Gastrocnemius medialis (tissue), 4 donors: Measurements from ENCODE around the gene IDH3A. TPM values are rescaled to one million over a fixed set of nuclear protein-coding genes. Genes with fewer than 3 reads are reported as not detected.

Experiments used
- ATAC-seq, 2 donors: fragments of 150-250 bp; one replicate each; pipeline ENCODE4 v1.9.1; 2016
- DNase-seq, 2 donors: peaks; one replicate each; pipeline ENCODE4 v3.0.0-alpha.2; 2019
- H3K27ac ChIP-seq, 4 donors: fragments of 200-600 bp; sonication (generic); 1 replicate in 1 of 4; 2 replicates in 3 of 4; pipeline ENCODE4 v1.5.1; 2016 to 2018; ENCODE audit warnings: mild to moderate bottlenecking in 2 of 4, moderate library complexity in 1 of 4
- H3K27me3 ChIP-seq, 3 donors: fragments of 200-600 bp; sonication (generic) in 2 of 3; 1 replicate in 1 of 3; 2 replicates in 2 of 3; pipeline versions ENCODE4 v1.5.1 to v1.6.0; 2016 to 2019; ENCODE audit warnings: mild to moderate bottlenecking in 1 of 3, moderate library complexity in 1 of 3
- H3K36me3 ChIP-seq, 2 donors: fragments of 200-600 bp; sonication (generic) in 1 of 2; one replicate each; pipeline ENCODE4 v1.5.1; 2017 to 2018
- H3K4me1 ChIP-seq, 2 donors: fragments of 200-600 bp; sonication (generic) in 1 of 2; one replicate each; pipeline ENCODE4 v1.5.1; 2016 to 2017; ENCODE audit warnings: mild to moderate bottlenecking in 2 of 2
- H3K4me3 ChIP-seq, 4 donors: fragments of 200-600 bp; sonication (generic) in 3 of 4; 1 replicate in 1 of 4; 2 replicates in 3 of 4; pipeline ENCODE4 v1.5.1; 2016 to 2019; ENCODE audit warnings: mild to moderate bottlenecking in 2 of 4
- H3K9me3 ChIP-seq, 3 donors: fragments of 200-600 bp; sonication (generic) in 2 of 3; 1 replicate in 1 of 3; 2 replicates in 2 of 3; pipeline ENCODE4 v1.5.1; 2016 to 2019
- POLR2A ChIP-seq, 2 donors: fragments of 450-650 bp; IDR thresholded peaks; one replicate each; pipeline ENCODE4 v1.6.1; 2017; ENCODE audit warnings: antibody characterized with exemption in 2 of 2, mild to moderate bottlenecking in 2 of 2, moderate library complexity in 2 of 2
- in situ Hi-C, 4 donors: fragments of 200-750 bp; cut with MboI; loops; one replicate each; pipeline versions ENCODE4 v1.15.0 to v1.8.0; 2017; ENCODE audit warnings: low sequenced_read_pairs in 4 of 4
- intact Hi-C: fragments of 100-400 bp; cut with DNase I; formaldehyde crosslinking; loops from one replicate; pipeline ENCODE4 v1.15.1; 2023; ENCODE audit warnings: low total_unique reads
- total RNA-seq, 4 donors: library from RNA; depleted of rRNA; stranded (reverse); fragments of >200 nt; gene quantifications; one replicate each; pipeline versions ENCODE4 v1.1.0 to v1.2.3, GENCODE V29; 2016
- TF ChIP-seq, protein P1 (sequence below), 5 experiments: fragments of 450-650 bp in 3 of 5; fragments of 200-600 bp in 2 of 5; sonication (generic) in 2 of 5; IDR thresholded peaks in 4 of 5; conservative IDR thresholded peaks in 1 of 5; 1 replicate in 4 of 5; 2 replicates in 1 of 5; pipeline ENCODE4 v1.5.1; 2016 to 2019; ENCODE audit warnings: antibody characterized with exemption in 5 of 5, mild to moderate bottlenecking in 3 of 5, moderate library complexity in 3 of 5

Gene IDH3A
- total RNA-seq, 4 donors from 2014 or later: 133 to 202 (median 168) TPM

DNA sequence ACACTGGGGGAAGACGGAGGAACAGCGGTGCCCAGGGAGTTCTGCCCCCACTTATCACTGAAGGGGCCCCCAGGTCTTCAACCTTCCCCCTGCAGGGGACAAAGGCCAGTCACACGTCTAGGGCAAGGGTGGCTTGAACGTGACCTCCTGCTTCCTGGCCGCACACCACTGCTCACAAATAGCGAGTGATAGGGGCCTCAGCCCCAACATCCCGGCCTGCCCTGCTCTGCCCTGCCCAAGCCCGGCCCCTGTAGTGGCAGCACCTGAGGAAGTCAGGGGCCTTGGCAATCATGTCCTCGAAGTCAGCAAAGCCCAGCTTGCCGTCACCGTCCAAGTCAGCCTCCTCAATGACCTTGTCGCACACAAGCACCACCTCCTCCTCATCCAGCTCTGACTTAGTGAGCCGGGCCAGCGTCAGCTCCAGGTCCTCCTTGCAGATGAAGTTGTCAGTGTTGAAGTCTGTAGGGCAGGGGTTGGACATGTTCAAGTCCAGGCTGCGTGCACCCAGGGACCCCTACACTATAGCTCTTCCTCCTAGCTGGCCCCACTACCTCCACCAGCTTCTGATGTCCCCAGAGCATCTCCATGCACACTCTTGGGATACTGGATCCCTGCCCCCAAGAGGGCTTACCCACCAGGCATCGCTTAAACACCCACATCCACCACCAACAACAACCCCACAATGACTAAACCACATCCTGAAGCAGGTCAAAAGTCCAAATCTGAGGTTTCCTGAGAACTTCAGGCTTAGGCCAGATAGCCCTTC lies 43.5 kb upstream of the IDH3A start:
- ATAC-seq (no peak), DNase-seq (no peak)
- no peaks in the 10 kb centered on the region for H3K36me3 ChIP-seq
- no peaks in the 10 kb centered on the region for H3K4me1 ChIP-seq
- TF ChIP-seq, protein P1, sequence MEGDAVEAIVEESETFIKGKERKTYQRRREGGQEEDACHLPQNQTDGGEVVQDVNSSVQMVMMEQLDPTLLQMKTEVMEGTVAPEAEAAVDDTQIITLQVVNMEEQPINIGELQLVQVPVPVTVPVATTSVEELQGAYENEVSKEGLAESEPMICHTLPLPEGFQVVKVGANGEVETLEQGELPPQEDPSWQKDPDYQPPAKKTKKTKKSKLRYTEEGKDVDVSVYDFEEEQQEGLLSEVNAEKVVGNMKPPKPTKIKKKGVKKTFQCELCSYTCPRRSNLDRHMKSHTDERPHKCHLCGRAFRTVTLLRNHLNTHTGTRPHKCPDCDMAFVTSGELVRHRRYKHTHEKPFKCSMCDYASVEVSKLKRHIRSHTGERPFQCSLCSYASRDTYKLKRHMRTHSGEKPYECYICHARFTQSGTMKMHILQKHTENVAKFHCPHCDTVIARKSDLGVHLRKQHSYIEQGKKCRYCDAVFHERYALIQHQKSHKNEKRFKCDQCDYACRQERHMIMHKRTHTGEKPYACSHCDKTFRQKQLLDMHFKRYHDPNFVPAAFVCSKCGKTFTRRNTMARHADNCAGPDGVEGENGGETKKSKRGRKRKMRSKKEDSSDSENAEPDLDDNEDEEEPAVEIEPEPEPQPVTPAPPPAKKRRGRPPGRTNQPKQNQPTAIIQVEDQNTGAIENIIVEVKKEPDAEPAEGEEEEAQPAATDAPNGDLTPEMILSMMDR (IDR thresholded peaks at IDR 0.05 in 4 of 5, conservative IDR thresholded peaks at IDR 0.05 in 1 of 5): no peak
- no peak for TF ChIP-seq POLR2A (IDR thresholded peaks at IDR 0.05)
- no peaks in the 10 kb centered on the region for H3K9me3 ChIP-seq
- intact Hi-C loops (no loop called here), in situ Hi-C loops (loop anchor here (5.0 to 25.0 kb wide), 5 partner anchors 103 to 332 kb away; partner anchors contain the start of gene IREB2 (in 1 of the 4))
- no peak overlapping the region for H3K4me3 ChIP-seq
- no peaks in the 10 kb centered on the region for H3K27me3 ChIP-seq
- no peak overlapping the region for H3K27ac ChIP-seq

DNA sequence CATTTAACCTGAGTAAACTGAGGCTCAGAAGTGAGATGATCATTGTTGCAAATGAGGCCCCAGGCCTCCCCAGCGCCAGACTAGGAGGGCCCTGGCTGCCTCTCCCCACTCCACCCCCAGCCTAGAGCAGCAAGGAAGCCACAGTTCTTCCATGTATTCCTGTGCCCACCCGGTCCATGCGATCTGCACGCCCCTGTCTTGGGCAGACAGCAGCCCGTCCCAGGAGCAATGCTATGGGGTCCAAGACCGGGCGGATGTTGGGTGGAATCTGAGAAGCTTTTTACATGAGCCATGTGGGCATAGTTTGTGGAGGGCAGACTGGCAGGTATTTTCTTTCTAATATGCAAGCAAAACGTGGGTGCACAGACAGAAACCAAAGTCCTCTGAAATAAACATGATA lies 41.7 kb upstream of the IDH3A start:
- in situ Hi-C loops: loop anchor here (5.0 to 25.0 kb wide), 5 partner anchors 105 to 330 kb away; partner anchors contain the start of gene IREB2 (in 1 of the 4)
- intact Hi-C loops: no loop called here

DNA sequence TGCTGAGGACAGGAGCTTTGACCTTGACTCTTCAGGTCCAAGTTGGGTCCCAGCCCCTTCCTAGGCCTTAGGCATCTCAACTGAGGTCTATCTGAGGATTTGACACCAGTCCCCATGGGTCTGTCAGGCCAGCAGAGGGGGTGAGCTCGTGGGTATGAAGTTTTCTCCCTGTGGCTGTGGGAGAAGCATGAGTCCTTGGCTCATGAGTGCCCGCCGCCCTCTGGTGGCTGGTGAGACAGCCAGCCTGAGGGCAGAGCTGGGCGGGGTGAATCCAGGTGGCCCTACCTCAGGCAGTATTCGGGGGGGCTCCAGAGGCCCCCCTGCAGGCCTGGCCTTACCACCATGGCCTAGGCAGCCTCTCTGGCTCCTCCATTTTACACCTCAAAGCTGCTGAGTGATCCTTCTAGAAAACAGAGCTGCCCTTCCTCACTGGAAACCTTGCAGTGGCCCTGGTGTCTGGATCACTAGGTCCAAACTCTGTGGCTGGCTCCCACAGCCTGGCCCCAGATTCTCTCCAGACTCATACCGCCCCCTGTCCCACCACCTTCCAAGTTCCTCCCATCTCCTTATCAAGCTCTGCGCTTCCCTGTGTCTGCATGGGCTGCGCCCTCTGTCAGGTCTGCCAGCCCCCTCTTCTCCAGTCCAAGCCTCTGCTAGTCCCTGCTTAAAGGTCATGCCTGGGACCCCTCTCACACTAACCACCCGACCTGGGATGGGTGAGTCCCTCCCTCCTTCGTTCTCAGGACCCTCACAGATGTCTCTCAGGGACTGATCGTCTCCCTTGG lies 40.7 kb upstream of the IDH3A start:
- Histone ChIP-seq H3K4me1 (no peaks in the 10 kb centered on the region), H3K4me3 (no peak overlapping the region), H3K9me3 (no peaks in the 10 kb centered on the region), H3K36me3 (no peaks in the 10 kb centered on the region), H3K27me3 (no peaks in the 10 kb centered on the region), H3K27ac (no peak overlapping the region)
- intact Hi-C loops (loop anchor here (1.0 kb wide), 3 partner anchors 108 to 149 kb away; no protein-coding TSS in a partner anchor), in situ Hi-C loops (loop anchor here (5.0 to 25.0 kb wide), 5 partner anchors 106 to 329 kb away; partner anchors contain the start of gene IREB2 (in 1 of the 4))
- ATAC-seq: peak; percentile 82 to 89
- peak; percentile 63 to 80 for DNase-seq
- TF ChIP-seq POLR2A (IDR thresholded peaks at IDR 0.05): no peak
- TF ChIP-seq, protein P1 (IDR thresholded peaks at IDR 0.05 in 4 of 5, conservative IDR thresholded peaks at IDR 0.05 in 1 of 5): peak; percentile 95 to 97 (median 95)

More for the DNA sequence above, 41.7 kb upstream of the IDH3A start:
- no peaks in the 10 kb centered on the region for H3K36me3 ChIP-seq
- H3K27ac ChIP-seq: no peak overlapping the region
- DNase-seq (no peak), ATAC-seq (no peak)
- no peak overlapping the region for H3K4me3 ChIP-seq
- no peaks in the 10 kb centered on the region for H3K4me1 ChIP-seq
- no peaks in the 10 kb centered on the region for H3K27me3 ChIP-seq
- no peak for TF ChIP-seq POLR2A (IDR thresholded peaks at IDR 0.05)
- TF ChIP-seq, protein P1 (IDR thresholded peaks at IDR 0.05 in 4 of 5, conservative IDR thresholded peaks at IDR 0.05 in 1 of 5): no peak
- no peaks in the 10 kb centered on the region for H3K9me3 ChIP-seq

DNA sequence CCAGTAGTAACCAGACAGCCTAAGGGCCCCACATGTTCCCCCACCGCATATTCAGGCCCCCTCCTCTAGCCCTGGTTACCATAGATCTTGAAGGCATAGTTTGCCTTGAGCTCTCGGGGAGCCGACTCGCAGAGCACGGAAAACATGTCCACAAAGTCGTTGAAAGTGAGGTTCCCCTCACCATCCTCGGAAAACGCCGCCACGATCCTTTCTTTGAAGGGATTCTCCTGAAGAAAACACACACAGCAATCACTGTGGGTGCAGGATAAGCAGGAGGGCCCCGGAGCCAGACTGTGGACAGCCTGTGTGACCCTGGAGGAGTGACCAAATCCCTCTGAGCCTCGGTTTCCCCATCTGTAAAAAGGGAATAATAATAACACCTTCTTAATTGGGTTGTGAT lies 40.0 kb upstream of the IDH3A start:
- H3K36me3 ChIP-seq: no peaks in the 10 kb centered on the region
- H3K4me3 ChIP-seq: no peak overlapping the region
- in situ Hi-C loops (loop anchor here (5.0 to 25.0 kb wide), 5 partner anchors 107 to 328 kb away; partner anchors contain the start of gene IREB2 (in 1 of the 4)), intact Hi-C loops (no loop called here)
- TF ChIP-seq, protein P1 (IDR thresholded peaks at IDR 0.05 in 4 of 5, conservative IDR thresholded peaks at IDR 0.05 in 1 of 5): no peak
- no peak for TF ChIP-seq POLR2A (IDR thresholded peaks at IDR 0.05)
- no peaks in the 10 kb centered on the region for H3K9me3 ChIP-seq
- H3K27ac ChIP-seq: no peak overlapping the region
- DNase-seq (no peak), ATAC-seq (no peak)
- H3K27me3 ChIP-seq: no peaks in the 10 kb centered on the region
- no peaks in the 10 kb centered on the region for H3K4me1 ChIP-seq
